GM10266 (cell line): Measurements from ENCODE around the gene CKS1B.

Experiments used
- DNase-seq: peaks from one replicate; pipeline ENCODE4 v3.0.0; 2012; ENCODE audit errors: extremely low spot score
- CTCF ChIP-seq: IDR thresholded peaks from 2 replicates; pipeline ENCODE4 v1.5.1; 2012; ENCODE audit warnings: mild to moderate bottlenecking, low read depth; ENCODE audit not compliant: control insufficient read depth, insufficient read depth; ENCODE audit errors: missing control alignments

The CKS1B gene

GRCh38 chr1:154974102-154974807 lies at the start of gene CKS1B:
Gene CKS1B (plus strand): TSS chr1:154974681. CDS start chr1:154974746, 65 bp downstream.
- peak; percentile 93 for DNase-seq
- no peak for TF ChIP-seq CTCF

- DNase-seq: no peak
- no peak for TF ChIP-seq CTCF
Observed at GRCh38 chr1:154925335-154926170, 48.9 kb upstream of the CKS1B start.

GRCh38 chr1:154926201-154926600 lies 48.3 kb upstream of the CKS1B start:
- TF ChIP-seq CTCF: no peak
- no peak for DNase-seq

- no peak for DNase-seq
- no peak for TF ChIP-seq CTCF
Observed at GRCh38 chr1:154931940-154932487, 42.5 kb upstream of the CKS1B start.

GRCh38 chr1:154934358-154934948 lies 40.0 kb upstream of the CKS1B start:
- no peak for TF ChIP-seq CTCF
- DNase-seq: no peak

GRCh38 chr1:154935749-154936554 lies 38.5 kb upstream of the CKS1B start:
- TF ChIP-seq CTCF: no peak
- no peak for DNase-seq
